IPS DF 4.7 (cell line): ENCODE measurements around the gene TNNI3K.
"Not testable (repeated sequence)": the region's sequence is repeated elsewhere in the genome, so short reads cannot be mapped to it uniquely, and the experiment has no call there.

Experiments
- DNase-seq: peaks from one replicate; pipeline ENCODE4 v3.0.0-alpha.2; 2013; ENCODE audit warnings: low spot score; ENCODE audit errors: extremely low read depth

Gene TNNI3K, protein sequence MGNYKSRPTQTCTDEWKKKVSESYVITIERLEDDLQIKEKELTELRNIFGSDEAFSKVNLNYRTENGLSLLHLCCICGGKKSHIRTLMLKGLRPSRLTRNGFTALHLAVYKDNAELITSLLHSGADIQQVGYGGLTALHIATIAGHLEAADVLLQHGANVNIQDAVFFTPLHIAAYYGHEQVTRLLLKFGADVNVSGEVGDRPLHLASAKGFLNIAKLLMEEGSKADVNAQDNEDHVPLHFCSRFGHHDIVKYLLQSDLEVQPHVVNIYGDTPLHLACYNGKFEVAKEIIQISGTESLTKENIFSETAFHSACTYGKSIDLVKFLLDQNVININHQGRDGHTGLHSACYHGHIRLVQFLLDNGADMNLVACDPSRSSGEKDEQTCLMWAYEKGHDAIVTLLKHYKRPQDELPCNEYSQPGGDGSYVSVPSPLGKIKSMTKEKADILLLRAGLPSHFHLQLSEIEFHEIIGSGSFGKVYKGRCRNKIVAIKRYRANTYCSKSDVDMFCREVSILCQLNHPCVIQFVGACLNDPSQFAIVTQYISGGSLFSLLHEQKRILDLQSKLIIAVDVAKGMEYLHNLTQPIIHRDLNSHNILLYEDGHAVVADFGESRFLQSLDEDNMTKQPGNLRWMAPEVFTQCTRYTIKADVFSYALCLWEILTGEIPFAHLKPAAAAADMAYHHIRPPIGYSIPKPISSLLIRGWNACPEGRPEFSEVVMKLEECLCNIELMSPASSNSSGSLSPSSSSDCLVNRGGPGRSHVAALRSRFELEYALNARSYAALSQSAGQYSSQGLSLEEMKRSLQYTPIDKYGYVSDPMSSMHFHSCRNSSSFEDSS

GRCh38 chr1:74235153-74235552, at the start of gene TNNI3K:
TSS of gene TNNI3K (plus strand) at chr1:74235387. CDS start at chr1:74235452, 65 bp downstream.
- DNase-seq = no peak

GRCh38 chr1:74193908-74194307, 41.3 kb upstream of the TNNI3K start:
- DNase-seq = no peak

DNA sequence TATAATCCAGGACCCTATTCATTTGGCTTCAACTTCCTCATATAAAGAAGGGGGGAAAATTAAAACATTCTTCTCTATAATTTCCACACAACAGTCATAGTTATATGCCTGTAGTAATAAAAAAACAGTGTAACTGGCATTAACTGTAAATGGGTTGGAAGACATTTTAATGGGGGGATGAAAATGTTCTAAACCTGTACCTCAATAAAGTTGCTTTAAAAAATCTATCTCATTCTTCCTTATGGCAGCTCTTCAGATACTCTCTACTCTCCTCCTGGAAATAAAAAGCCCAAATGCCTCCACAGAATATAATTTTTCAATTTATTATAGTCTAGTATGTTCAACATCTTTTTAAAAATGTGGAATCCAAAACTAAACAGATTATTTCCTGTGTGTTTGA, 39.8 kb upstream of the TNNI3K start:
- no peak for DNase-seq

GRCh38 chr1:74197255-74197654, 37.9 kb upstream of the TNNI3K start:
- no peak for DNase-seq

GRCh38 chr1:74197657-74198552, 37.3 kb upstream of the TNNI3K start, which contains the start of the genes FPGT and LRRIQ3:
TSS of gene FPGT (plus strand) at chr1:74198242. CDS start at chr1:74198279, 37 bp downstream.
TSS of gene LRRIQ3 (minus strand) at chr1:74198176. CDS start at chr1:74183684, 14,492 bp downstream.
- DNase-seq = peak; percentile 66

GRCh38 chr1:74199504-74199903, 35.7 kb upstream of the TNNI3K start:
- no peak for DNase-seq

DNA sequence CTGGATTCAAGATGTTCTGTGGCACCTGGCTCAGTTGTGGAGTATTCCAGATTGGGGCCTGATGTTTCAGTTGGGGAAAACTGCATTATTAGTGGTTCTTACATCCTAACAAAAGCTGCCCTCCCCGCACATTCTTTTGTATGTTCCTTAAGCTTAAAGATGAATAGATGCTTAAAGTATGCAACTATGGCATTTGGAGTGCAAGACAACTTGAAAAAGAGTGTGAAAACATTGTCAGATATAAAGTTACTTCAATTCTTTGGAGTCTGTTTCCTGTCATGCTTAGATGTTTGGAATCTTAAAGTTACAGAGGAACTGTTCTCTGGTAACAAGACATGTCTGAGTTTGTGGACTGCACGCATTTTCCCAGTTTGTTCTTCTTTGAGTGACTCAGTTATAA, 29.9 kb upstream of the TNNI3K start:
- DNase-seq = no peak

- no peak for DNase-seq
Measured at GRCh38 chr1:74215229-74215628, 20.0 kb upstream of the TNNI3K start.

- no peak for DNase-seq
Measured at GRCh38 chr1:74222701-74223100, 12.5 kb upstream of the TNNI3K start.

DNA sequence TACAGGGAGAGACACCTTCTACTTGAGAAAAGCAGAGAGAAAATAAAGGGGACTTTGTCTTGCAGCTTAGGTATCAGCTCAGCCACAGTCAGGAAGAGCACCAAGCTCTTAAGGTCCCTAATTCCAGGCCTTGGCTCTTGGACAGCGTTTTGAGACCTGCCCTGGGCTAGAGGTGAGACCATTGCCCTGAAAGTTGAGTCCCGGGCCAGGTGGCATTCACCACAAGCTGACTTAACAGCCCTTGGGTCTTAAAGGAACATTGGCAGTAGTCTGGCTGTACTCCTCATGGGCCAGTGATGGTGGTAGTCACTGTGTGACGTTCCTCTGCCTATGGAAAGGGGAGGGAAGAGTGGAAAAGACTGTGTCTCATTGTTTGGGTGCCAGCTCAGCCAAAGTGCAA, 11.7 kb upstream of the TNNI3K start:
- no peak for DNase-seq

DNA sequence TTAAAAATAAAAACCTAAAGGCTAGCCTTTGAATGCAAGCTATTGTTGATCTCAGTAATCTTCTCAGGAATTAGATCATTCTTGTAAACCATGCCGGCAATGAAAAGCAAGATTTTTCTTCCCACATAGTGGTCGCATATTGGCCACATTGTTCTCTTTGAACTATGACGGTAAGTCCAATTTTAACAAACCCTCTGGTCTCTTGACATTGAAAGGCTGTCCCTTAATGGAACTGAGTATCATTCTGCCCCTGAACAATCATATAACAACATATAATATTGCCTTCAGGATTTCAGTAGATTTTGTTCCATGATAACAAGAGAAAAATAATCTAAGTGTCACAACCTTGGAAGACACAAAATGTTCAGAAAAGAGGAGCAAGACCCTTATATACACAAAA, 1.3 kb downstream of the TNNI3K start:
- DNase-seq = no peak

- no peak for DNase-seq
Measured at GRCh38 chr1:74237035-74237434, 1.8 kb downstream of the TNNI3K start.

- no peak for DNase-seq
Measured at GRCh38 chr1:74237787-74238186, 2.6 kb downstream of the TNNI3K start.

GRCh38 chr1:74245168-74245772, 10.1 kb downstream of the TNNI3K start:
- peak; percentile 64 for DNase-seq

DNA sequence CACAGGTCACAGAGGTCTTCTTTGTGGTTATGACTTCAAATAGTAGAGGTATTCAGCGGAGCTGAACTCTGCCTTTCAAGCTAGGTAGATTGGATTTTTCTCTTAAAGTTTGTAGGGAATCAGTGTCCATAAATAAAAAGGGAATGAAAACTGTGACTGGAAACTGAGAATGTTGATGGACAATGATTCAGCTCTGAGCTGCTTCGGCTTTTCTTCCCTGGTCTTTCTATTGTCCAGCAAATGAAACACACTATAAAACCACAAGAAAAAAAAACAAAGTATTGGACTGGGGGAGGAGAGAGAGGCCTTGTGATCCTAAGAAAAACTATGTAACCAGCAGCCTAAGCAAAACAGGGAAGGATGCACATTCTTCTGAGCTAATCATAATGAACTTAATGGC, 11.1 kb downstream of the TNNI3K start:
- DNase-seq = no peak

GRCh38 chr1:74247881-74248528, 12.8 kb downstream of the TNNI3K start:
- DNase-seq = no peak

DNA sequence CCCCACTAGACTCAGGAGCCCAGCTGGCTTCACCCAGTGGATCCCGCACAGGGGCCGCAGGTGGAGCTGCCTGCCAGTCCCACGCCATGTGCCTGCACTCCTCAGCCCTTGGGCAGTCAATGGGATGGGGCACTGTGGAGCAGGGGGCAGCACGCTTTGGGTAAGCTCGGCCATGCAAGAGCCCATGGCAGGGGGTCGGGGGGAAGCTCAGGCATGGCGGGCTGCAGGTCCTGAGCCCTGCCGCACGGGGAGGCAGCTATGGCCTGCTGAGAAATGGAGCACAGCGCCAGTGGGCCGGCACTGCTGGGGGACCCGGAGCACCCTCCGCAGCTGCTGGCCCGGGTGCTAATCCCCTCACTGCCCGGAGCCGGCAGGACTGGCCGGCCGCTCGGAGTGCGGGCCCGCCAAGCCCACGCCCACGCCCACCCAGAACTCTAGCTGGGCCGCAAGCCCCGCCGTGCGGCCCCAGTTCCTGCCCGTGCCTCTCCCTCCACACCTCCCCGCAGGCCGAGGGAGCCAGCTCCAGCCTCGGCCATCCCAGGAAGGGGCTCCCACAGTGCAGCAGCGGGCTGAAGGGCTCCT, 18.1 kb downstream of the TNNI3K start:
- DNase-seq = not testable (repeated sequence)

DNA sequence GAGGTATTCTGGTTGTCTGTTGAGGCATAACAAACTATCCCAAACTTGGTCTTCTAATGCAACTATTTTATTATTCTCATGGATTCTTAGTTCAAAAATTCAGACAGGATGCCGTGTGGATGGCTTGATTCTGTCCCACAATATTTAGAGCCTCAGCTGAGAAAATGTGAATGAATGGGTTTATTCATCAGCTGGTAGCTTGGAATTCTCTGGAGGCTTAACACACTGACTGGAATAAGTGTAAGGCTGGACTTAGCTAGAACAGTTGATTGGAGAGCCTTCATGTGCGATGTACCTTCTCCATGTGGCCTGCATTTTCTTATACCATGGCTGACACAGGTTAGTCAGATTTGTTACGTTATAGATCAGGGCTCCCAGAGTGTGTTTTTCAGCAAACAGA, 30.8 kb downstream of the TNNI3K start:
- no peak for DNase-seq

DNA sequence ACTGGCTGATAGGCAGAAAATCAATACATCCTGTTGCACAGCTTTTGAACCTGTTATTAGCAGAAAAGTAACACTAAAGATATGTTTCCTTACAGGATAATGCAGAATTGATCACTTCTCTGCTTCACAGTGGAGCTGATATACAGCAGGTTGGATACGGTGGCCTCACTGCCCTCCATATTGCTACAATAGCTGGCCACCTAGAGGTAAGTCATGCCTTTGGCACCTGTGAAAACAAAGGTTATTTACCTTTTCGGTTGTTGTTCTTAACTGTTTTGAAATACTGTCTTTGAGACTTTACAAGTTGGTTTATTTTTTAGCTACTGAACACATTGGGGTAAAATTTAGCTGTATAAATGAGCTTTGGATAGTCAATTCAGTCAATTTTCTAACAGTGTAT, 36.3 kb downstream of the TNNI3K start:
- no peak for DNase-seq
